ENCODE measurements around the gene IRS2. TPM values are rescaled to one million over a fixed set of nuclear protein-coding genes. Genes with fewer than 3 reads are reported as not detected.
A peak's percentile ranks its signal among the peaks of the same experiment; 100 is the strongest.

Gene IRS2
- polyA plus RNA-seq, 4 donors = 9.5 to 13.6 (median 12.9) TPM

GRCh38 chr13:109804654-109805053 lies 18.3 kb upstream of the IRS2 start:
- DNase-seq (ENCODE audit: low read depth in 4 of 4, low spot score in 2 of 4) = no peak

GRCh38 chr13:109803825-109804224 lies 17.4 kb upstream of the IRS2 start:
- no peak for DNase-seq (ENCODE audit: low read depth in 4 of 4, low spot score in 2 of 4)

DNA sequence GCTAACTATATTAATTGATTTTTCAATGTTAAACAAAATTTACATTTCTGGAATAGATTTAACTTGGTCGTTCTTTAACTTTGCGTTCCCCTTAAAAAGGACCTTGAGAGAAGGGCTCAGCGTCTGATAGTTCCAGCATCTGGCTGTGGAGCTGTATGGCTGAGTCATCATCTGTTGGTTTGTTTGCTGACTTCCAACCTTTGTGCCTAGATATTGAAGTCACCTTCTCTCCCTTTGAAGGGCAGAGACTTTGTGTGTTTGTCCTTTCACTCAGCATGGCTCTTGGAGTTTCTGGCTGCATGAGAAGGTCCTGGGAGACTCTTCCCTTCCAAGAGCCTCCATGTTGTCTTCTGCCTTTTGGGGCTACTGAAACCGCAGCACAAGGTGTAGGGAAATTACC lies 16.6 kb upstream of the IRS2 start:
- no peak for DNase-seq (ENCODE audit: low read depth in 4 of 4, low spot score in 2 of 4)

GRCh38 chr13:109795011-109795410 lies 8.6 kb upstream of the IRS2 start:
- DNase-seq (ENCODE audit: low read depth in 4 of 4, low spot score in 2 of 4) = no peak

DNA sequence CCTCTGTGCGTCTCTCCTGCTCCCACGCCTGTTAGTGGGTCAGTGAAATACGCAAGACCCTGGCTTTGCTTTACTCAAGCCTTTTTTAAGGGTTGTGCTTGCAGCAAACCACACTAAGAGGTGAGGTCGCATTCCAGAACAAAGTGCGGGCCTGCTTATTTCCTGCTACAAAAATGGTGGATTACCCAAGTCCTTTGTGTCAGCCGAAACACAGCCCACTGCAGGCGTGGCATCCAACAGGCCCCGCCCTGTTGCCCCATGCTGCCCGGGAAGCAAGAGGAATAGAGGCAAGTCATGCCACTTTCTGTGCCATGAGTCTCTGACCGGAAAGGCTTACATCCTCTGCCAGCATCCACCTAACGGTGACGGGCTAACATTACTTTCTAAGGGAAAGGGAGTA lies 7.7 kb upstream of the IRS2 start:
- no peak for DNase-seq (ENCODE audit: low read depth in 4 of 4, low spot score in 2 of 4)

- no peak for DNase-seq (ENCODE audit: low read depth in 4 of 4, low spot score in 2 of 4)
Measured at GRCh38 chr13:109792416-109793059, 6.2 kb upstream of the IRS2 start.

GRCh38 chr13:109790942-109791605 lies 4.7 kb upstream of the IRS2 start:
- DNase-seq (ENCODE audit: low read depth in 4 of 4, low spot score in 2 of 4) = peak in 1 of 4 donors; percentile 57

DNA sequence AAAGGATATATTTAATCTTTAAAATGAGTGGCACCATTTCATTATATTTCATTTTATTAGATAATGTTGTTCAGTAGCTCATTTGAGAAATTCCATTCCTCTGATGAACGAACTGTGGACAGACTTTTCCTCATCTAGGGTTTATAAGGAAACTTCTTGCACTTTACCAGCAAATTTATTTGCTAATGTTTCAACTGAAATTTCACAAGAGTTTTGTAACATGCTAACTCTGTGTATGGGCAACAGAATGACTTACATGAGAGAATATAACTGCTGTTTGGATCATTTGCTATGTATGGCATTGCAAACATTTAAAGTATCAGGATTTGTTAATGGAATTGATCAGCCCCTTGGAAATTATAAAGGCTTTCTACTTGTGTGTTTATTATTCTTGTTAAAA lies 3.7 kb upstream of the IRS2 start:
- no peak for DNase-seq (ENCODE audit: low read depth in 4 of 4, low spot score in 2 of 4)

DNA sequence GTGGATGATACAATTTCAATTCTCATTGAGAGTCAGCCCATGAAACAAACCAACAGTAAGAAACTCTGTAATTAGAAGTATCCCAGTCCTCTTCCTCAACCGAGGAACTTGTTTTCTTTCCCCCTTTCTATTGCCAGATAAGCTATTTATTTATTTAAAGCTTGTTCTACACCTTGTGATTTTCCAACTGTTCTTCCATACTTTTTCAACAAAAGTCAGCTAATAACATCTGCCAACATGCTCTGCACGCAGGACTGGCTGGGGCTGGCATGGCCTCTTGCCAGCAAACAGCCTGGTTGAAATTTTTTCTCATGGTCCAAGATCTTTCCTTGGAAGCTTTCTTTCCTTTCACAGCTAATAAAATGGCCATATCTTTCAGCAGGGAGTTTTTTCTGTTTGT lies 2.9 kb upstream of the IRS2 start:
- no peak for DNase-seq (ENCODE audit: low read depth in 4 of 4, low spot score in 2 of 4)

GRCh38 chr13:109788372-109789111 lies 2.2 kb upstream of the IRS2 start:
- no peak for DNase-seq (ENCODE audit: low read depth in 4 of 4, low spot score in 2 of 4)

DNA sequence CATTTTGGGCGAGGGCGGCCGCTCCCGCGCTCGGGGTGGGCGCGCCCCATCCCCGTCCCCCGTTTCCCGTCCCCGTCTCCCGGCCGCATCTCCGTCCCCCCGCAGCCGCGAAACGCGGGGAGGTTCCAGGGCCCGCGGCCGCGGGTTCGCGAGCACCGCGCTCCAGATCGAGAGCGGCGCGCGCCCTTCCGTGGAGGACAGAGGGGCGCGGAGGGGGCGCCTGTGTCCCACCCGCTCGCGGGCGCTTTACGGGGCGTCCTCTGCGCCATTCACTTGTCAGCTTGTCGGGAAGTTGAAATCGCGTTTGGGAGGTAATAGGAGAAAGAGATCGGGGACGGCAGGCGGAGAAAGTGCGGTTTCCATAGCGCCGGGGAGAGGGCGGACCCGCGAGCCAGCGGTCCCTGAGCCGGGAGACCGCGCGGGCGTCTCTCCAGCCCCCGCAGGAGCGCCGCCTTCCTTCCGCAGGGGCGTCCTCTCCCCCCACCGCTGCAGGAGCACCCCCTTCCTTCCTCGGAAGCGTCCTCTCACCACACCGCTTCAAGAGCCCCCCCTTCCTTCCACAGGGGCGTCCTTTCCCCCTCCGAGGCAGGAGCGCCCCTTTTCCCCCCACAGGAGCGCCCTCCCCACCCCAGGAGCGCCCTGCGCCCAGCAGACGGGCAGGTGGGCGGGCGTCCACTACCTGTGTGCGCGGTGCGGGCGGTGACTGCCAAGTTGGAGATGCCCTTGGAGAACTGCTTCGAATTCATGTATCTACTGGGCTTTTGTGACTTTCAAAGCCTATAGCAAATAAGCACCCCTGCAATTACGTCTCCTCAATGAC lies 962 bp upstream of the IRS2 start:
- peak in 1 of 4 donors; percentile 24 for DNase-seq (ENCODE audit: low read depth in 4 of 4, low spot score in 2 of 4)

DNA sequence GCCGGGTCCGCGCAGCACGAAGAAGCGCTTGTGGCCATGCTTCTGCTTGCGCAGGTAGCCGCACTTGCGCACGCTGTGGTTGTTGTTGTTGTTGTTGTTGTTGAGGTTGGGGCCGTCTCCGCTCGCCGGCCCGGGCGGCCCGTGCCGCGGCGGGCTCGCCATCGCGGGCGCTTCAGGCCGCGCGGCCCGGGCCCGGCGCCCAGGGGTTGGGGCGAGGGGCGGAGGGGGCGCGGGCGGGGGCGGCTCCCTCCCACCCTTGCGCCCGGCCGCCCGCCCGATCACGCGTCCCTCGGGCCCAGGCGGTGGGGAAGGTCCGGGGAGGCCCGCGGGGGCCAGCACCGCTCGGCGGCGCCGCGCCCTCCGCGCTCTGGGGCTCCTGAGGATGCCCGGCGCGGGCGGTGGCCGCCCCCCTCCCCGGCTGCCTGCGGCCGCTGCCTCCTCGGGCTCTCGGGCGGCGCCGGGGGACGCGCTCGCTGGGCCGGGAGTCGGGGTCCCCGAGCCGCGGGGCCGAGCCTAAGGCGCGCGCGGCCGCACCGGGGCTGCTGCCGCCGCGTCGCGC lies 412 bp downstream of the IRS2 start:
- DNase-seq (ENCODE audit: low read depth in 4 of 4, low spot score in 2 of 4) = no peak

- no peak for DNase-seq (ENCODE audit: low read depth in 4 of 4, low spot score in 2 of 4)
Measured at GRCh38 chr13:109785141-109785891, 1.1 kb downstream of the IRS2 start.

GRCh38 chr13:109784590-109785140 lies 1.7 kb downstream of the IRS2 start:
- DNase-seq (ENCODE audit: low read depth in 4 of 4, low spot score in 2 of 4) = peak in 1 of 4 donors; percentile 62

DNA sequence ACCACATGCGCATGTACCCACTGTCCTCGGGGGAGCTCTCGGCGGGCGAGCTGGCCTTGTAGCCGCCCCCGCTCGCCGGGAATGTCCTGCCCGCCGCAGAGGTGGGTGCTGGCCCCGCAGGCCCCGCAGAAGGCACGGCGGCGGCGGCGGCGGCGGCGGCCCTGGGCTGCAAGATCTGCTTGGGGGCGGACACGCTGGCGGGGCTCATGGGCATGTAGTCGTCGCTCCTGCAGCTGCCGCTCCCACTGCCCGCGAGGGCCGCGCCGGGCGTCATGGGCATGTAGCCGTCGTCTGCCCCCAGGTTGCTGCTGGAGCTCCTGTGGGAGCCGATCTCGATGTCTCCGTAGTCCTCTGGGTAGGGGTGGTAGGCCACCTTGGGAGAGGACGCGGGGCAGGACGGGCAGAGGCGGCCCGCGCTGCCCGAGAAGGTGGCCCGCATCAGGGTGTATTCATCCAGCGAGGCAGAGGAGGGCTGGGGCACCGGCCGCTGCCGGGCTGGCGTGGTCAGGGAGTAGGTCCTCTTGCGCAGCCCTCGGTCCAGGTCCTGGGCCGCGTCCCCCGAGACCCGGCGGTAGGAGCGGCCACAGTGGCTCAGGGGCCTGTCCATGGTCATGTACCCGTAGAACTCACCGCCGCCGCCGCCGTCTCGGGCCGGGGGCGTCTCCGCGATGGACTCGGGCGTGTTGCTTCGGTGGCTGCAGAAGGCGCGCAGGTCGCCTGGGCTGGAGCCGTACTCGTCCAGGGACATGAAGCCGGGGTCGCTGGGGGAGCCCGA lies 2.4 kb downstream of the IRS2 start:
- no peak for DNase-seq (ENCODE audit: low read depth in 4 of 4, low spot score in 2 of 4)

GRCh38 chr13:109783447-109783814 lies 3.0 kb downstream of the IRS2 start:
- DNase-seq (ENCODE audit: low read depth in 4 of 4, low spot score in 2 of 4) = no peak

GRCh38 chr13:109782823-109783431 lies 3.5 kb downstream of the IRS2 start:
- DNase-seq (ENCODE audit: low read depth in 4 of 4, low spot score in 2 of 4) = no peak

DNA sequence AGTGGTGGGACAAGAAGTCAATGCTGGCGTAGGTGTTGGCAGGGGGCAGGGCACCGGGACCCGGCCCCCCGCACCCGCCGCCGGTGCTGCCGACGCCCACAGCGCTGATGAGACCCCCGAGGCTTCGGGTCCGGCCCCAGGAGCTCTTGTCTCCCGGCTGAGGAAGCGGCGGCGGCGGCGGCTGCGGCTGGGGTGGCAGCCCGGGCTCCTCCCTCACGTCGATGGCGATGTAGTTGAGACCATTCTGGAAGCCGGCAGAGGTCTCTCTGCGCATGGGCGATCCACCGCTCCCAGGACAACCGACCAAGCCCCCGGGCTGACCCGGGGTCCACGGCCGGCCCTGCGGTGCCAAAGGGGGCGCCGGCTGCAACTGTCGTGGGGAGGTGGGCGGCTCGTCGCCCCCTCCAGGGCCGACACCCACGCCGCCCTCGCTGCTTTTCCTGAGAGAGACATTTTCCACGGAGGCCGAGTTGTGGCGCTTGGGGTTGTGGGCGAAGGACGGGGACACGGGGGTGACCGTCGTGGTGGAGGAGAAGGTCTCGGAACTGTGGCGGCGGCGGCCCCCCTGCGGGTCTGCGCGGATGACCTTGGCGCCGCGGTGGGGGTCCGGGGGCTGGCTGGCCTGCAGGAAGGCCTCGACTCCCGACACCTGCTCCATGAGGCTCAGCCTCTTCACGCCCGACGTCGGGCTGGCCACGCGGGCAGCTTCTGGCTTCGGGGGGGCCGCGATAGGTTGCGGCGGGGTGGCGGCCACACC lies 4.1 kb downstream of the IRS2 start:
- DNase-seq (ENCODE audit: low read depth in 4 of 4, low spot score in 2 of 4) = no peak
